Activated CD4-positive, alpha-beta T cell treated with anti-CD3 and anti-CD28 coated beads for 36 hours (primary cell): ENCODE results near the gene SLC25A22. TPM values are rescaled to one million over a fixed set of nuclear protein-coding genes. Genes with fewer than 3 reads are reported as not detected.

ENCODE experiments used
- ATAC-seq: fragments of 200-7000 bp; cut with Tn5 transposase; one replicate; pipeline ENCODE4 v1.10.0; 2021; ENCODE audit warnings: mild to moderate bottlenecking, moderate library complexity
- CTCF ChIA-PET: fragments of 350-600 bp; sonication (Branson Sonifier 250); formaldehyde crosslinking; loops from one replicate; lab custom pipeline; 2021; ENCODE audit warnings: antibody characterized with exemption; lab: Charles Lee
- POLR2A ChIA-PET: fragments of 350-600 bp; sonication (Branson Sonifier 250); formaldehyde crosslinking; loops from one replicate; lab custom pipeline; 2021; ENCODE audit warnings: antibody characterized with exemption, inconsistent platforms; lab: Charles Lee
- DNase-seq: peaks from one replicate; pipeline ENCODE4 v3.0.0-alpha.2; 2020
- H3K27ac Mint-ChIP-seq: one replicate; pipeline ENCODE4 v1.8.0; 2021; ENCODE audit warnings: mixed read lengths
- H3K27me3 Mint-ChIP-seq: one replicate; pipeline ENCODE4 v1.8.0; 2021; ENCODE audit warnings: mixed read lengths
- H3K36me3 Mint-ChIP-seq: one replicate; pipeline ENCODE4 v1.8.0; 2021; ENCODE audit warnings: low read depth, mixed read lengths
- H3K4me1 Mint-ChIP-seq: one replicate; pipeline ENCODE4 v1.8.0; 2021; ENCODE audit warnings: mixed read lengths
- H3K4me3 Mint-ChIP-seq: one replicate; pipeline ENCODE4 v1.8.0; 2021; ENCODE audit warnings: mild to moderate bottlenecking, moderate library complexity, mixed read lengths
- H3K9me3 Mint-ChIP-seq: one replicate; pipeline ENCODE4 v1.8.0; 2021; ENCODE audit warnings: low read depth, mixed read lengths
- intact Hi-C, 2 experiments: fragments of 100-400 bp; cut with DNase I in 1 of 2; cut with micrococcal nuclease in 1 of 2; formaldehyde crosslinking; loops; one replicate each; pipeline versions ENCODE4 v1.14.2 to v1.15.1; 2022 to 2024; cut with DNase I, micrococcal nuclease
- total RNA-seq, 2 experiments: library from RNA; stranded (reverse); gene quantifications; one replicate each; pipeline ENCODE4 v1.2.3, GENCODE V29; 2021

Gene SLC25A22
- total RNA-seq, 2 experiments from 2014 or later: 33.9 to 36.6 TPM

- CTCF ChIA-PET: no interaction called here
- Mint-ChIP-seq H3K4me3 (peak overlapping the region; percentile 21), H3K27ac (no peak overlapping the region), H3K36me3 (peaks cover 10% of the 10 kb centered on the region), H3K4me1 (peaks cover 30% of the 10 kb centered on the region), H3K27me3 (peaks cover 34% of the 10 kb centered on the region), H3K9me3 (no peaks in the 10 kb centered on the region)
- DNase-seq (no peak), ATAC-seq (peak; percentile 5)
- intact Hi-C loops: no loop called here
- POLR2A ChIA-PET: interaction anchor here (0.7 kb wide), 1 partner anchor 8 kb away, joined by 3 read pairs; no protein-coding TSS in a partner anchor
Measured at GRCh38 chr11:827146-827896, 29.2 kb upstream of the SLC25A22 start.

DNA sequence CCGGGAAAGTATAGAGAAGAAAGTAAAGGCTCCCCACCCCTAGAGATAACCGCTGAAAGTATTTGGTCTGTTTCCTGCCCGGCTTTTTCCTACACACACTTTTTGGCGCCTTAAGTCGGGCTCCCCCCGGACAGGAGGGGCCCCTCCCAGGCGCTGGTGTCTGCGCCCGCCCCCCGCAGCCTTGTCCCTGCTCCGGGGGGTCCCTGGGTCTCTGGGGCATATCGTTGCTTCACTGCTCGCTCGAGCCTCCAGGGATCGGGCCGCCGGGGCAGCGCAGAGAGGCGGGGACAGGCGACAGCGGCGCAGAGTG lies 28.7 kb upstream of the SLC25A22 start:
- DNase-seq (no peak), ATAC-seq (peak; percentile 4)
- Mint-ChIP-seq H3K36me3 (peaks cover 10% of the 10 kb centered on the region), H3K4me1 (peaks cover 28% of the 10 kb centered on the region), H3K4me3 (peak overlapping the region; percentile 55), H3K9me3 (no peaks in the 10 kb centered on the region), H3K27ac (no peak overlapping the region), H3K27me3 (peaks cover 33% of the 10 kb centered on the region)
- CTCF ChIA-PET: no interaction called here
- POLR2A ChIA-PET: no interaction called here
- intact Hi-C loops: no loop called here

DNA sequence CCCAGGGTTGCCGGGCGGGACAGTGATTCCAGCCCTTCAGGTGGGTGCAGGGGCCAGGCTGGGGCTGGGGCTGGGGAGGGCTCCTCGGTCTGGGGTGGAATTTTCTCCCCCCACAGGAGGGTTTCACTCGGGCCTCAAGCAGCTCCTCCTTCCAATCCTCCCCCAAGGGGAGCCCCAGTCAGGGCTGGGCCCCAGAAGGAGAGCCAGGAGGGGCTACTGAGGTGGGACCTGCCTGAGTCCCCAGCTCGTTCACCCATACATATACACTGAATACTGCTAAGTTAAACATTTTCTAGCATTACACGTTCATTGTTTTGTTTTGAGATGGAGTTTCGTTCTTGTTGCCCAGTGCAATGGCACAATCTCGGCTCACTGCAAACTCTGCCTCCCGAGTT lies 28.1 kb upstream of the SLC25A22 start:
- Mint-ChIP-seq H3K4me3 (peak overlapping the region; percentile 55), H3K36me3 (peaks cover 10% of the 10 kb centered on the region), H3K27ac (no peak overlapping the region), H3K4me1 (peaks cover 24% of the 10 kb centered on the region), H3K9me3 (no peaks in the 10 kb centered on the region), H3K27me3 (peaks cover 27% of the 10 kb centered on the region)
- DNase-seq (no peak), ATAC-seq (no peak)
- ChIA-PET CTCF (no interaction called here), POLR2A (no interaction called here)
- intact Hi-C loops: no loop called here

- DNase-seq: no peak
- Mint-ChIP-seq H3K27ac (no peak overlapping the region), H3K27me3 (peaks cover 24% of the 10 kb centered on the region), H3K36me3 (peaks cover 10% of the 10 kb centered on the region), H3K4me3 (no peak overlapping the region), H3K4me1 (peaks cover 26% of the 10 kb centered on the region), H3K9me3 (no peaks in the 10 kb centered on the region)
- no peak for ATAC-seq
- POLR2A ChIA-PET: no interaction called here
- intact Hi-C loops: no loop called here
- CTCF ChIA-PET: interaction anchor here (0.9 kb wide), 1 partner anchor 18 kb away, joined by 3 read pairs; the partner anchor contains the start of gene TSPAN4
Measured at GRCh38 chr11:825366-826226, 27.5 kb upstream of the SLC25A22 start.

DNA sequence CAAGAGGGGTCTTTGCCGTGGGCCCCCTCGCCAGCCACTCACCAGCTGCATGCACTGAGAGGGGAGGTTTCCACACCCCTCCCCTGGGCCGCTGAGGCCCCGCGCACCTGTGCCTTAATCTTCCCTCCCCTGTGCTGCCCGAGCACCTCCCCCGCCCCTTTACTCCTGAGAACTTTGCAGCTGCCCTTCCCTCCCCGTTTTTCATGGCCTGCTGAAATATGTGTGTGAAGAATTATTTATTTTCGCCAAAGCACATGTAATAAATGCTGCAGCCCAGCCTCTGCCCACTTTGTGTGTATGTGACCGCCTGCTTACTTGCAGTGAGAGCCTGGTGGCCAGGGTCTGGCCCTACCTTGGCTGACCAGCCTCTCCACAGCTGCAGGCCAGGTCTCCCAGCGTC lies 26.9 kb upstream of the SLC25A22 start:
- peaks cover 28% of the 10 kb centered on the region for H3K4me1 Mint-ChIP-seq
- H3K4me3 Mint-ChIP-seq: no peak overlapping the region
- ChIA-PET CTCF (interaction anchor here (0.9 kb wide), 1 partner anchor 18 kb away, joined by 3 read pairs; the partner anchor contains the start of gene TSPAN4), POLR2A (no interaction called here)
- H3K9me3 Mint-ChIP-seq: no peaks in the 10 kb centered on the region
- intact Hi-C loops: no loop called here
- peaks cover 10% of the 10 kb centered on the region for H3K36me3 Mint-ChIP-seq
- H3K27ac Mint-ChIP-seq: no peak overlapping the region
- peaks cover 22% of the 10 kb centered on the region for H3K27me3 Mint-ChIP-seq
- no peak for DNase-seq
- no peak for ATAC-seq

GRCh38 chr11:824292-824880 lies 26.3 kb upstream of the SLC25A22 start:
- intact Hi-C loops: no loop called here
- POLR2A ChIA-PET: no interaction called here

GRCh38 chr11:823441-824291 lies 25.6 kb upstream of the SLC25A22 start:
- no peak for DNase-seq
- no peak for ATAC-seq
- H3K4me1 Mint-ChIP-seq: peaks cover 22% of the 10 kb centered on the region
- no peak overlapping the region for H3K27ac Mint-ChIP-seq
- CTCF ChIA-PET: interaction anchor here (0.7 kb wide), 1 partner anchor 80 kb away, joined by 3 read pairs; no protein-coding TSS in a partner anchor
- POLR2A ChIA-PET: no interaction called here
- intact Hi-C loops: no loop called here
- peaks cover 13% of the 10 kb centered on the region for H3K27me3 Mint-ChIP-seq
- no peak overlapping the region for H3K4me3 Mint-ChIP-seq
- no peaks in the 10 kb centered on the region for H3K9me3 Mint-ChIP-seq
- peaks cover 10% of the 10 kb centered on the region for H3K36me3 Mint-ChIP-seq

More at GRCh38 chr11:824292-824880, 26.3 kb upstream of the SLC25A22 start:
- DNase-seq (no peak), ATAC-seq (no peak)
- H3K9me3 Mint-ChIP-seq: no peaks in the 10 kb centered on the region
- H3K27ac Mint-ChIP-seq: no peak overlapping the region
- peaks cover 26% of the 10 kb centered on the region for H3K4me1 Mint-ChIP-seq
- CTCF ChIA-PET: interaction anchor here (0.7 kb wide), 1 partner anchor 81 kb away, joined by 3 read pairs; no protein-coding TSS in a partner anchor
- peaks cover 19% of the 10 kb centered on the region for H3K27me3 Mint-ChIP-seq
- H3K36me3 Mint-ChIP-seq: peaks cover 10% of the 10 kb centered on the region
- H3K4me3 Mint-ChIP-seq: no peak overlapping the region

DNA sequence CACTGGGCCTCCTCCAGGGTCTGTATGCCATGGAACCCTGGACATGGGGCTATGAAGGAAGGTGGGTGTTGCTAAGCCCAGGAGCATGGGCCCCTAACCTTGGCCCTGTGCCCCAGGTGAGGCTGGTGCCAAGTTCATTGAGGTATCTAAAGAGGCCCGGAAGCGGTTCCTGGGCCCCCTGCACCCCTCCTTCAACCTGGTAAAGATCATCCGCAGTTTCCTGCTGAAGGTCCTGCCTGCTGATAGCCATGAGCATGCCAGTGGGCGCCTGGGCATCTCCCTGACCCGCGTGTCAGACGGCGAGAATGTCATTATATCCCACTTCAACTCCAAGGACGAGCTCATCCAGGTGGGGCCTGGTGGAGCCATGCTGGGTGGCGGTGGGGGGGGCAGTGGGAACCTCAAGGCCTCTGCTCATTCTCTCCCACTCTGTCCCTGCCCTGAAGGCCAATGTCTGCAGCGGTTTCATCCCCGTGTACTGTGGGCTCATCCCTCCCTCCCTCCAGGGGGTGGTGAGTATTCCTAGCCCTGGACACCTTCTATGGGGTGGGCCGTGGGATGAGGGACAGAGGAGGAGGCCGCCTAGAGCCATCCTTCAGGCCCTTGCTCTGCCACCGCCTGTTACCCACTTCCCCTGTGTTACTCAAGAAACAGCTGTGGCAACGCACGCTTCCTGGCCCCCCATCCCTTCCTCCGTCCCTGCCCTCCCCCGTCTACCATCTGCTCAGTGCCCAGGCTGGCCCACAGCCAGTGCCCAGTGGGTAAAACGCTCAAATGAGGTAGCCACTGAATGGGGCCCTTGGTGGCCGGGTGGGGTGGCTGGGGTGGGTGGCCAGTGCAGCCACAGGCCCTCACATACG lies 23.7 kb upstream of the SLC25A22 start:
- ChIA-PET POLR2A (interaction anchor here (0.7 kb wide), 1 partner anchor 8 kb away, joined by 3 read pairs; no protein-coding TSS in a partner anchor), CTCF (no interaction called here)
- Mint-ChIP-seq H3K27me3 (peaks cover 2% of the 10 kb centered on the region), H3K27ac (no peak overlapping the region), H3K9me3 (no peaks in the 10 kb centered on the region), H3K4me1 (peaks cover 16% of the 10 kb centered on the region), H3K36me3 (peaks cover 10% of the 10 kb centered on the region), H3K4me3 (no peak overlapping the region)
- DNase-seq (no peak), ATAC-seq (no peak)
- intact Hi-C loops: no loop called here

GRCh38 chr11:820655-821511 lies 22.8 kb upstream of the SLC25A22 start:
- intact Hi-C loops: loop anchor here (1.0 kb wide), 4 partner anchors 9 to 315 kb away; partner anchors contain the start of genes GATD1 (in 1 of the 2) and RPLP2 (in 1 of the 2)
- Mint-ChIP-seq H3K27ac (no peak overlapping the region), H3K27me3 (no peaks in the 10 kb centered on the region), H3K4me1 (peaks cover 11% of the 10 kb centered on the region), H3K9me3 (no peaks in the 10 kb centered on the region), H3K36me3 (peaks cover 10% of the 10 kb centered on the region), H3K4me3 (peak overlapping the region; percentile 72)
- ChIA-PET POLR2A (interaction anchor here (0.6 to 2.7 kb wide), 5 partner anchors 9 to 313 kb away, joined by 3 to 24 read pairs (median 4); partner anchors contain the start of genes CD151, RPLP2 and TSPAN4), CTCF (interaction anchor here (1.1 kb wide), 1 partner anchor 12 kb away, joined by 3 read pairs; the partner anchor contains the start of gene RPLP2)
- no peak for DNase-seq
- ATAC-seq: no peak
